Measurements from ENCODE around the gene SLC45A1. TPM values are rescaled to one million over a fixed set of nuclear protein-coding genes. Genes with fewer than 3 reads are reported as not detected.

Gene SLC45A1
- total RNA-seq, 1 experiment from 2014 or later: 13.8 TPM

GRCh38 chr1:8274352-8274751 is 43.6 kb upstream of the SLC45A1 start (continued):
- TF ChIP-seq EGR1 (IDR thresholded peaks at IDR 0.05; ENCODE audit: low read depth): no peak

DNA sequence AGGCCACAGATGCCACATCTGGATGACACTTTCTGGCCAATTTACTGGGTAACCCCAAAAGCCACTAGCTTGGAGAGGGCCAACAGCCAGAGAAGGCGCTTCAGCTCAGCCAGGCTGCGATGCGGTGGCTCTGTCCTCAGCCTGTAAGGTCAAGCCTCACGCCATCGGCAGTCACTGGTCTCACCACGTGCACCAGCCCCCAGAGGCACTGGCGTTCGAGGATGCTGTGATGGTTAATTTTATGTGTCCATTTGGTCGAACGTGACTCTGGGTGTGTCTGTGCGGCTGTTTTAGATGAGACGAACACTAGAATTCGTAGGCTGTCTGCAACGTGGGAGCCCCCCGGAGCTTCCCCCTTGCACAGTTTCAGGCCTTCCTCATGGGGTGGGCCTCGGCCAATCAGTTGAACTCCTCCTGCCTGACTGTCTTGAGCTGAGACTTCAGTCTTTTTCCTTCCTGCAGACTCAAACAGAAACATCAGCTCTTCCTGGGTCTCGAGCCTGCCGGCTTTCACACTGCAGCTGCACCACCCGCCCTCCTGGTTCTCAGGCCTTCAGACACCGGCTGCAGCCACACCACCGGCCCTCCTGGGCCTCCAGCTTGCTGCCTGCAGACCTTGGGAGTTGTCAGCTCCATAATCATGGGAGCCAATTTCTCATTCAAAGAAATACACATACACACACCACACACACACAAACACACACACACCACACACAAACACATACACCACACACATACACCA is 41.6 kb upstream of the SLC45A1 start:
- intact Hi-C loops (cut with micrococcal nuclease): no loop called here
- no peak overlapping the region for H3K27ac ChIP-seq (ENCODE audit: low read depth, low read length)
- no peaks in the 10 kb centered on the region for H3K27me3 ChIP-seq (ENCODE audit: insufficient read depth, low read length)
- H2AFZ ChIP-seq (ENCODE audit: low read depth, low read length, poor library complexity, severe bottlenecking): no peak overlapping the region
- no peak for DNase-seq (ENCODE audit: low read depth, low spot score)
- RAD21 ChIA-PET (ENCODE audit: low non-redundant PET in 1 of 2, low total read pairs in 2 of 2, uncharacterized antibody in 2 of 2, unreplicated experiment in 2 of 2): no interaction called here
- H3K4me1 ChIP-seq (ENCODE audit: control insufficient read depth in 1 of 2, insufficient read depth in 2 of 2, low read length in 2 of 2): peaks cover 8 to 15% of the 10 kb centered on the region in 2 experiments; a peak in 3 of 4 replicates
- no peak overlapping the region for H3K4me3 ChIP-seq (replicated peaks in 1 of 2; ENCODE audit: low read depth in 1 of 2, low read length in 2 of 2)
- POLR2A ChIA-PET: no interaction called here
- H3K9me2 ChIP-seq (ENCODE audit: insufficient read depth): no peaks in the 10 kb centered on the region
- no peaks in the 10 kb centered on the region for H3K36me3 ChIP-seq (ENCODE audit: control insufficient read depth in 1 of 2, insufficient read depth in 2 of 2, low read length in 2 of 2)
- no peaks in the 10 kb centered on the region for H3K9me3 ChIP-seq (ENCODE audit: control insufficient read depth in 1 of 2, insufficient read depth in 1 of 2, low read depth in 1 of 2, low read length in 2 of 2)
- CTCF ChIA-PET: no interaction called here
- no peaks in the 10 kb centered on the region for H3K79me2 ChIP-seq (ENCODE audit: insufficient read depth, low read length)
- BruUV-seq (replicated peaks): no TSS peak
- H3K4me2 ChIP-seq (ENCODE audit: low read length): no peak overlapping the region
- H3K9ac ChIP-seq (ENCODE audit: low read length): no peak overlapping the region
- ATAC-seq: no peak
- H4K20me1 ChIP-seq (ENCODE audit: insufficient read depth): no peaks in the 10 kb centered on the region
- TF ChIP-seq FOSL1 (IDR thresholded peaks at IDR 0.05; ENCODE audit: low read depth): no peak
- no peak for TF ChIP-seq ELF1 (IDR thresholded peaks at IDR 0.05; ENCODE audit: borderline replicate concordance, low read depth)
- TF ChIP-seq, protein P1, sequence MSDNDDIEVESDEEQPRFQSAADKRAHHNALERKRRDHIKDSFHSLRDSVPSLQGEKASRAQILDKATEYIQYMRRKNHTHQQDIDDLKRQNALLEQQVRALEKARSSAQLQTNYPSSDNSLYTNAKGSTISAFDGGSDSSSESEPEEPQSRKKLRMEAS (IDR thresholded peaks at IDR 0.05): no peak
- TF ChIP-seq, protein P2, sequence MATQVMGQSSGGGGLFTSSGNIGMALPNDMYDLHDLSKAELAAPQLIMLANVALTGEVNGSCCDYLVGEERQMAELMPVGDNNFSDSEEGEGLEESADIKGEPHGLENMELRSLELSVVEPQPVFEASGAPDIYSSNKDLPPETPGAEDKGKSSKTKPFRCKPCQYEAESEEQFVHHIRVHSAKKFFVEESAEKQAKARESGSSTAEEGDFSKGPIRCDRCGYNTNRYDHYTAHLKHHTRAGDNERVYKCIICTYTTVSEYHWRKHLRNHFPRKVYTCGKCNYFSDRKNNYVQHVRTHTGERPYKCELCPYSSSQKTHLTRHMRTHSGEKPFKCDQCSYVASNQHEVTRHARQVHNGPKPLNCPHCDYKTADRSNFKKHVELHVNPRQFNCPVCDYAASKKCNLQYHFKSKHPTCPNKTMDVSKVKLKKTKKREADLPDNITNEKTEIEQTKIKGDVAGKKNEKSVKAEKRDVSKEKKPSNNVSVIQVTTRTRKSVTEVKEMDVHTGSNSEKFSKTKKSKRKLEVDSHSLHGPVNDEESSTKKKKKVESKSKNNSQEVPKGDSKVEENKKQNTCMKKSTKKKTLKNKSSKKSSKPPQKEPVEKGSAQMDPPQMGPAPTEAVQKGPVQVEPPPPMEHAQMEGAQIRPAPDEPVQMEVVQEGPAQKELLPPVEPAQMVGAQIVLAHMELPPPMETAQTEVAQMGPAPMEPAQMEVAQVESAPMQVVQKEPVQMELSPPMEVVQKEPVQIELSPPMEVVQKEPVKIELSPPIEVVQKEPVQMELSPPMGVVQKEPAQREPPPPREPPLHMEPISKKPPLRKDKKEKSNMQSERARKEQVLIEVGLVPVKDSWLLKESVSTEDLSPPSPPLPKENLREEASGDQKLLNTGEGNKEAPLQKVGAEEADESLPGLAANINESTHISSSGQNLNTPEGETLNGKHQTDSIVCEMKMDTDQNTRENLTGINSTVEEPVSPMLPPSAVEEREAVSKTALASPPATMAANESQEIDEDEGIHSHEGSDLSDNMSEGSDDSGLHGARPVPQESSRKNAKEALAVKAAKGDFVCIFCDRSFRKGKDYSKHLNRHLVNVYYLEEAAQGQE (IDR thresholded peaks at IDR 0.05; ENCODE audit: low read depth): no peak
- TF ChIP-seq POLR2A (IDR thresholded peaks at IDR 0.05; ENCODE audit: borderline replicate concordance, extremely low read depth, insufficient read depth, insufficient read length): no peak
- TF ChIP-seq CBX3 (IDR thresholded peaks at IDR 0.05; ENCODE audit: low read depth): no peak
- no peak for TF ChIP-seq POLR2AphosphoS5 (IDR thresholded peaks at IDR 0.05; ENCODE audit: low read depth, low read length)
- TF ChIP-seq SP1 (IDR thresholded peaks at IDR 0.05; ENCODE audit: low read depth): no peak
- TF ChIP-seq RAD21 (IDR thresholded peaks at IDR 0.05; ENCODE audit: low read depth): no peak
- TF ChIP-seq JUND (IDR thresholded peaks at IDR 0.05): no peak
- TF ChIP-seq YY1 (IDR thresholded peaks at IDR 0.05; ENCODE audit: extremely low read depth, insufficient replicate concordance, low read depth, low read length): no peak
- TF ChIP-seq ZFX (IDR thresholded peaks at IDR 0.05): no peak
- TF ChIP-seq ZBTB33 (IDR thresholded peaks at IDR 0.05; ENCODE audit: extremely low read depth, insufficient replicate concordance, low read length): no peak
- TF ChIP-seq CEBPB (IDR thresholded peaks at IDR 0.05; ENCODE audit: low read depth): no peak
- no peak for TF ChIP-seq TCF7L2 (IDR thresholded peaks at IDR 0.05; ENCODE audit: borderline replicate concordance, extremely low read depth, insufficient read depth, insufficient read length)
- no peak for TF ChIP-seq EZH2 (IDR thresholded peaks at IDR 0.05)
- TF ChIP-seq, protein P3, sequence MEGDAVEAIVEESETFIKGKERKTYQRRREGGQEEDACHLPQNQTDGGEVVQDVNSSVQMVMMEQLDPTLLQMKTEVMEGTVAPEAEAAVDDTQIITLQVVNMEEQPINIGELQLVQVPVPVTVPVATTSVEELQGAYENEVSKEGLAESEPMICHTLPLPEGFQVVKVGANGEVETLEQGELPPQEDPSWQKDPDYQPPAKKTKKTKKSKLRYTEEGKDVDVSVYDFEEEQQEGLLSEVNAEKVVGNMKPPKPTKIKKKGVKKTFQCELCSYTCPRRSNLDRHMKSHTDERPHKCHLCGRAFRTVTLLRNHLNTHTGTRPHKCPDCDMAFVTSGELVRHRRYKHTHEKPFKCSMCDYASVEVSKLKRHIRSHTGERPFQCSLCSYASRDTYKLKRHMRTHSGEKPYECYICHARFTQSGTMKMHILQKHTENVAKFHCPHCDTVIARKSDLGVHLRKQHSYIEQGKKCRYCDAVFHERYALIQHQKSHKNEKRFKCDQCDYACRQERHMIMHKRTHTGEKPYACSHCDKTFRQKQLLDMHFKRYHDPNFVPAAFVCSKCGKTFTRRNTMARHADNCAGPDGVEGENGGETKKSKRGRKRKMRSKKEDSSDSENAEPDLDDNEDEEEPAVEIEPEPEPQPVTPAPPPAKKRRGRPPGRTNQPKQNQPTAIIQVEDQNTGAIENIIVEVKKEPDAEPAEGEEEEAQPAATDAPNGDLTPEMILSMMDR (IDR thresholded peaks at IDR 0.05 in 2 of 3, conservative IDR thresholded peaks at IDR 0.05 in 1 of 3; ENCODE audit: borderline replicate concordance in 1 of 3, insufficient read depth in 1 of 3, low read depth in 2 of 3, low read length in 2 of 3): no peak
- no peak for TF ChIP-seq SIN3A (IDR thresholded peaks at IDR 0.05; ENCODE audit: low read depth)
- TF ChIP-seq EGR1 (IDR thresholded peaks at IDR 0.05; ENCODE audit: low read depth): no peak

Data from HCT116 (cell line).